Muscle of arm (tissue), 12 donors: ENCODE measurements around the gene CCDC73. TPM values are rescaled to one million over a fixed set of nuclear protein-coding genes. Genes with fewer than 3 reads are reported as not detected.
"Not testable (repeated sequence)": the region's sequence is repeated elsewhere in the genome, so short reads cannot be mapped to it uniquely, and the experiment has no call there.

Source experiments
- DNase-seq: peaks from one replicate; pipeline ENCODE4 v3.0.0-alpha.2; 2013
- polyA plus RNA-seq, 12 donors: library from polyadenylated mRNA; unstranded; fragments of 120-200 nt; gene quantifications; one replicate each; pipeline ENCODE4 v1.2.1, GENCODE V29; 2013; ENCODE audit not compliant: insufficient read length in 12 of 12

The CCDC73 gene
- polyA plus RNA-seq, 12 donors = 0.04 to 1.3 (median 0.08) TPM; not detected in 5

GRCh38 chr11:32796425-32796824, 2.0 kb upstream of the CCDC73 start:
- DNase-seq = no peak

- peak; percentile 45 for DNase-seq
Observed at GRCh38 chr11:32792948-32793475, 1.4 kb downstream of the CCDC73 start.

- no peak for DNase-seq
Observed at GRCh38 chr11:32792111-32792947, 2.1 kb downstream of the CCDC73 start.

- no peak for DNase-seq
Observed at GRCh38 chr11:32790916-32791315, 3.5 kb downstream of the CCDC73 start.

- no peak for DNase-seq
Observed at GRCh38 chr11:32786811-32787210, 7.7 kb downstream of the CCDC73 start.

GRCh38 chr11:32785262-32785661, 9.2 kb downstream of the CCDC73 start:
- DNase-seq = no peak

- no peak for DNase-seq
Observed at GRCh38 chr11:32781721-32782120, 12.7 kb downstream of the CCDC73 start.

GRCh38 chr11:32780839-32781238, 13.6 kb downstream of the CCDC73 start:
- not testable (repeated sequence) for DNase-seq

- DNase-seq = no peak
Observed at GRCh38 chr11:32779136-32779535, 15.3 kb downstream of the CCDC73 start.

- no peak for DNase-seq
Observed at GRCh38 chr11:32775908-32776307, 18.6 kb downstream of the CCDC73 start.

GRCh38 chr11:32774081-32774480, 20.4 kb downstream of the CCDC73 start:
- no peak for DNase-seq

- DNase-seq = no peak
Observed at GRCh38 chr11:32772731-32773130, 21.7 kb downstream of the CCDC73 start.

- DNase-seq = not testable (repeated sequence)
Observed at GRCh38 chr11:32761774-32762173, 32.7 kb downstream of the CCDC73 start.

- DNase-seq = no peak
Observed at GRCh38 chr11:32758291-32758690, 36.2 kb downstream of the CCDC73 start.

GRCh38 chr11:32753181-32753580, 41.3 kb downstream of the CCDC73 start:
- DNase-seq = not testable (repeated sequence)

- DNase-seq = no peak
Observed at GRCh38 chr11:32752001-32752400, 42.5 kb downstream of the CCDC73 start.

- no peak for DNase-seq
Observed at GRCh38 chr11:32751381-32751780, 43.1 kb downstream of the CCDC73 start.

GRCh38 chr11:32729976-32730375, 64.5 kb downstream of the CCDC73 start:
- no peak for DNase-seq

GRCh38 chr11:32723332-32723731, 71.1 kb downstream of the CCDC73 start:
- DNase-seq = no peak

GRCh38 chr11:32722255-32722654, 72.2 kb downstream of the CCDC73 start:
- no peak for DNase-seq

- DNase-seq = no peak
Observed at GRCh38 chr11:32713496-32713895, 81.0 kb downstream of the CCDC73 start.

GRCh38 chr11:32708978-32709377, 85.5 kb downstream of the CCDC73 start:
- DNase-seq = not testable (repeated sequence)

- DNase-seq = no peak
Observed at GRCh38 chr11:32706985-32707741, 87.3 kb downstream of the CCDC73 start.
